ENCODE measurements around the gene BABAM2.

BABAM2 gene

DNA sequence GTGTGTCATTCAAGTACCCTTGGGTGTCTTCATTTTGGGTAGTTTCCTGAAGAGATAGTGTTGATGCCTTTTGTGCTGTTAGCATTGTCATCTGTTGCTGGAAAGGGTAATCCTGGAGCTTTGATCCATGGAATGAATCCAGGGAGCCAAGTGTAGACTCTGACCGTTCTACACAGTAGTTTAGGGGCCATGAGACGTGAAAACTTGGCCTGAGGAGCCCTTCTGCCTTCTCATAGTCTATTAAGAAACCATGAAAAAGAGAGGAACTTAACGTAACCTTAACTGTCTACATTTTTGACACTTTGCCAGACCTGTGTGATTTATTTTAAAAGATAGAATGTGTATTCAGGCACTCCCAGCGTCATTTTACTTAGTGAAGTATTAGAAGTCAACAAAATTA, 194.0 kb downstream of the BABAM2 start:
- DNase-seq (ENCODE audit: low read depth), result no peak
- no peak overlapping the region for H3K4me3 ChIP-seq (ENCODE audit: low read depth, low read length)
- no peak for TF ChIP-seq MAX (IDR thresholded peaks at IDR 0.05; ENCODE audit: low read depth, low read length)
- TF ChIP-seq, protein P1, sequence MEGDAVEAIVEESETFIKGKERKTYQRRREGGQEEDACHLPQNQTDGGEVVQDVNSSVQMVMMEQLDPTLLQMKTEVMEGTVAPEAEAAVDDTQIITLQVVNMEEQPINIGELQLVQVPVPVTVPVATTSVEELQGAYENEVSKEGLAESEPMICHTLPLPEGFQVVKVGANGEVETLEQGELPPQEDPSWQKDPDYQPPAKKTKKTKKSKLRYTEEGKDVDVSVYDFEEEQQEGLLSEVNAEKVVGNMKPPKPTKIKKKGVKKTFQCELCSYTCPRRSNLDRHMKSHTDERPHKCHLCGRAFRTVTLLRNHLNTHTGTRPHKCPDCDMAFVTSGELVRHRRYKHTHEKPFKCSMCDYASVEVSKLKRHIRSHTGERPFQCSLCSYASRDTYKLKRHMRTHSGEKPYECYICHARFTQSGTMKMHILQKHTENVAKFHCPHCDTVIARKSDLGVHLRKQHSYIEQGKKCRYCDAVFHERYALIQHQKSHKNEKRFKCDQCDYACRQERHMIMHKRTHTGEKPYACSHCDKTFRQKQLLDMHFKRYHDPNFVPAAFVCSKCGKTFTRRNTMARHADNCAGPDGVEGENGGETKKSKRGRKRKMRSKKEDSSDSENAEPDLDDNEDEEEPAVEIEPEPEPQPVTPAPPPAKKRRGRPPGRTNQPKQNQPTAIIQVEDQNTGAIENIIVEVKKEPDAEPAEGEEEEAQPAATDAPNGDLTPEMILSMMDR (IDR thresholded peaks at IDR 0.05; ENCODE audit: low read depth, low read length), result no peak
- no peak for TF ChIP-seq POLR2A (IDR thresholded peaks at IDR 0.05; ENCODE audit: extremely low read depth, insufficient read length)
- TF ChIP-seq MYC (IDR thresholded peaks at IDR 0.05; ENCODE audit: low read depth, low read length), result no peak

- DNase-seq (ENCODE audit: low read depth), result no peak
- TF ChIP-seq MAX (IDR thresholded peaks at IDR 0.05; ENCODE audit: low read depth, low read length), result no peak
- no peak for TF ChIP-seq MYC (IDR thresholded peaks at IDR 0.05; ENCODE audit: low read depth, low read length)
- TF ChIP-seq, protein P1 (IDR thresholded peaks at IDR 0.05; ENCODE audit: low read depth, low read length), result no peak
- no peak for TF ChIP-seq POLR2A (IDR thresholded peaks at IDR 0.05; ENCODE audit: extremely low read depth, insufficient read length)
- no peak overlapping the region for H3K4me3 ChIP-seq (ENCODE audit: low read depth, low read length)
Observed at GRCh38 chr2:28085201-28085600, 194.7 kb downstream of the BABAM2 start.

DNA sequence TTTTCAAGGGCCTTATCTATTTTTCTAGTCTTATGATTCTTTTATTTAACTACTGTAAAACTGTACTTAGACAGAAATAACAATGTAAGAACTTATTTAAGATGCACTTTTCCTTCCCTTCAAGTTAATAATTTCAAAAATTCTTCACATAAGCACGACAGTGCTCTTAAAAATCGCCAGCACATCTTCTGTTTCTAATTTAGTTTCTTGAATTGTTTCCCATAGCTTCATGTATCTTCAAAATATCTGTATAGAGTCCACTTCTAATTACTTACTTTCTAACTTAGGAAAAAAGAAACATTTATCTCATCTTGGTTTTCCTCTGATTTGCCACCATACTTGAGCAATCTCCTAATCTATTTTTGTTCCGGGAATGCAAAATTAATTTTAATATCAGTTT, 196.1 kb downstream of the BABAM2 start:
- no peak for DNase-seq (ENCODE audit: low read depth)
- TF ChIP-seq, protein P1 (IDR thresholded peaks at IDR 0.05; ENCODE audit: low read depth, low read length), result no peak
- TF ChIP-seq MYC (IDR thresholded peaks at IDR 0.05; ENCODE audit: low read depth, low read length) (no peak), POLR2A (IDR thresholded peaks at IDR 0.05; ENCODE audit: extremely low read depth, insufficient read length) (no peak), MAX (IDR thresholded peaks at IDR 0.05; ENCODE audit: low read depth, low read length) (no peak)
- H3K4me3 ChIP-seq (ENCODE audit: low read depth, low read length), result no peak overlapping the region

DNA sequence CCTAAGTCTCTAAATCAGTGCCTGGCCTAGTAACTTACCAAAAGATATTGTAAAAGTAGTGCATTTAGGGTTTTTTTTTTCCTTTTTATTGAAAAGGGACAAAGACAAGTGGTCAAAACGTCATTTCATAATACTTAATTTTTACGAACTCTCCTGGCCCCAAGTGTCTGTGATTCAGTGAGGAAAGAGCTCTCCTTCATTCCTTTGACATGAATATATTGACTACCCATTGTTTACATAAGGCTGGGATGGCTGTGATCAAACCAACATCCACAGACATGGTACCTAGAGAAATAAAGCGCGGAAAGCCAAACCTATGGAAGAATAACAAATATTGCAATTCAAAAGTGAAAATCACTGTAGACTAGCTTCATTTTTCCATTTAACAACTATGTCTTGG, 198.4 kb downstream of the BABAM2 start:
- no peak overlapping the region for H3K4me3 ChIP-seq (ENCODE audit: low read depth, low read length)
- TF ChIP-seq, protein P1 (IDR thresholded peaks at IDR 0.05; ENCODE audit: low read depth, low read length), result no peak
- TF ChIP-seq POLR2A (IDR thresholded peaks at IDR 0.05; ENCODE audit: extremely low read depth, insufficient read length), result no peak
- no peak for TF ChIP-seq MAX (IDR thresholded peaks at IDR 0.05; ENCODE audit: low read depth, low read length)
- no peak for TF ChIP-seq MYC (IDR thresholded peaks at IDR 0.05; ENCODE audit: low read depth, low read length)
- DNase-seq (ENCODE audit: low read depth), result no peak

- H3K4me3 ChIP-seq (ENCODE audit: low read depth, low read length), result no peak overlapping the region
- TF ChIP-seq MYC (IDR thresholded peaks at IDR 0.05; ENCODE audit: low read depth, low read length) (no peak), MAX (IDR thresholded peaks at IDR 0.05; ENCODE audit: low read depth, low read length) (no peak), POLR2A (IDR thresholded peaks at IDR 0.05; ENCODE audit: extremely low read depth, insufficient read length) (no peak)
- TF ChIP-seq, protein P1 (IDR thresholded peaks at IDR 0.05; ENCODE audit: low read depth, low read length), result no peak
- no peak for DNase-seq (ENCODE audit: low read depth)
Observed at GRCh38 chr2:28089486-28089885, 199.0 kb downstream of the BABAM2 start.

DNA sequence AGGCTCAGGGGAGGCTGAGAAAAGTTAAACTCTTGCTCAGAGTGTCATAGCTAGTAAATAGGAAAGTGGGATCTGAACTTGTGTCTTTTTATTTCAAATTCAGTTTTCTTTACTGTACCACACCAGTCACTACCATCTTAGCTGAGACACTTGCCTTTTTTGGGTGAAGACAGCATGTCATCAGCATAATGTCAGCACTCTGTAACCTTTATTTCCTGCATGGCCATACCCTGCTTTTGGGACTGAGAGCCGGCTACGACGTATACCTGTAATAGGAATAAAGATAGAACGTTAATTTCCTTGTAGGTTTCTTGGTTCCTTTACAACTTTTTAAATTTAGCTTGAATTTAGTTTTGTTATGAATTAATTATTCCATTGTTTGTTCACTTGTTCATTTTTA, 202.8 kb downstream of the BABAM2 start:
- no peak overlapping the region for H3K4me3 ChIP-seq (ENCODE audit: low read depth, low read length)
- TF ChIP-seq, protein P1 (IDR thresholded peaks at IDR 0.05; ENCODE audit: low read depth, low read length), result no peak
- TF ChIP-seq MYC (IDR thresholded peaks at IDR 0.05; ENCODE audit: low read depth, low read length) (no peak), MAX (IDR thresholded peaks at IDR 0.05; ENCODE audit: low read depth, low read length) (no peak), POLR2A (IDR thresholded peaks at IDR 0.05; ENCODE audit: extremely low read depth, insufficient read length) (no peak)
- DNase-seq (ENCODE audit: low read depth), result no peak
